ENCODE results near the gene C11orf68.
"Not testable (repeated sequence)": the region's sequence is repeated elsewhere in the genome, so short reads cannot be mapped to it uniquely, and the experiment has no call there.

C11orf68 gene

DNA sequence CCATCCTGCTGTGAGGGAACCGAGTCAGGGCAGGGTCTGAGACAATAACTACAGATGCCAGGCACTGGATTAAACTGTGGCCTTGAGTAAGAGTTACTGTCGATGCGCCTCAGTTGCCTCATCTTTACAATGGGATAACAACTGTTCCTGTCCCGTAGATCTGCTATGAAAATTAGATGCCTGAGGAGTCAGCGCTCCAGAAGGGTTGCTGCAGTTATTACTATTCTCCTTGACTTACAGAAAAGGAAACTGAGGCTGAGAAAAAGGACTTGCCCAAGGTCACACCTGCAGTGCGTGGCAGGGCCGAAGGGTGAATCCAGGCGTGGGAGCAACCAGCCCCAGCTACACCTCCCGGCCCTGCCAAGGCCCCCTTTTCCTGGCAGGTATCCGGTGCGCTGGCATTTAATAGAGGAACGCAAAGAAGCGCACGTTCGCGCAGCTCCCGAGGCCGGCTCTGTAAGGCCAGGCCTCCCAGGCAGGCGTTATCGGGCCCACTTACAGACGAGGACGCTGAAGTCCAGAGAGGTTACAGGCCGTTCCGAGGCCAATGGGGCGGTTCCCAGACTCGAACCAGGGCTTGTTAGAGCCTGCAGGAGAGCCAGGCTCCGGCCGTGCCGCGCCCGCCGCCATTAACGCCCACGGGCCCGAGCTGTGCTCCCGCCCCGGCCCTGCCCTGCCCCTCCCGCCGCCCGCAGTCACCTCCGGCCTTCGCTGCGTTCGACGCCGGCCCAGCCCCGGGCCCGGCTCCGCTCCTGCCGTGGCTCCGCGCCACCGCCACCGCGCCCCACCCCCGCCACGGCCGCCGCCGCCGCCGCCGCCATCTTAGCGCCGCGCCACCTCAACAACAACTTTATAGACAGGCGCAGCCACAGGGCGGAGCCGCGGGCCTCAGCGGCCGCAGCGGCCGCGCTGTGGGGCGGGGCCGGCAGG lies at the start of gene C11orf68:
TSS of gene C11orf68 (minus strand) at position 852 of the 930 bp plus-strand sequence. CDS start at position 821, 31 bp downstream.
- no peak for DNase-seq (ENCODE audit: low spot score)

DNA sequence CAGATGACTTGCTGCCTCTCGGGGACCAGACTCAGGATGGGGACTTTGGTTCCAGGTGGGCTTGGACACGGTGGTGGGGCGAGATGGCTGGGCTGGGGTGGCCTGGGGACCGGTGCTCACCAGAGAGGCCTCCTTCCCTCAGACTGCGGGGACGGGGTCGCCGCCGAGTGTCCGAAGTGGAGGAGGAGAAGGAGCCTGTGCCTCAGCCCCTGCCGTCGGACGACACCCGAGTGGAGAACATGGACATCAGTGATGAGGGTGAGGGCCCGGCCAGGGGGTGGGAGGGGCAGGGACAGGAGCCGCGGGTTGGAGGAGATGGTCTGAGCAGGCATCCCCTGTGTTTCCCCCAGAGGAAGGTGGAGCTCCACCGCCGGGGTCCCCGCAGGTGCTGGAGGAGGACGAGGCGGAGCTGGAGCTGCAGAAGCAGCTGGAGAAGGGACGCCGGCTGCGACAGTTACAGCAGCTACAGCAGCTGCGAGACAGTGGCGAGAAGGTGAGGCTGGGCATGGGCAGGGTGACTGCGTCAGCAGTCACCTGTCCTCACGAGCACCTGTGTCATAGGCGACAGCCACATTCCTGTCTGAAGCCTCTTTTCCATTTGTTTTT lies 48.6 kb upstream of the C11orf68 start:
- no peak for DNase-seq (ENCODE audit: low spot score)

DNA sequence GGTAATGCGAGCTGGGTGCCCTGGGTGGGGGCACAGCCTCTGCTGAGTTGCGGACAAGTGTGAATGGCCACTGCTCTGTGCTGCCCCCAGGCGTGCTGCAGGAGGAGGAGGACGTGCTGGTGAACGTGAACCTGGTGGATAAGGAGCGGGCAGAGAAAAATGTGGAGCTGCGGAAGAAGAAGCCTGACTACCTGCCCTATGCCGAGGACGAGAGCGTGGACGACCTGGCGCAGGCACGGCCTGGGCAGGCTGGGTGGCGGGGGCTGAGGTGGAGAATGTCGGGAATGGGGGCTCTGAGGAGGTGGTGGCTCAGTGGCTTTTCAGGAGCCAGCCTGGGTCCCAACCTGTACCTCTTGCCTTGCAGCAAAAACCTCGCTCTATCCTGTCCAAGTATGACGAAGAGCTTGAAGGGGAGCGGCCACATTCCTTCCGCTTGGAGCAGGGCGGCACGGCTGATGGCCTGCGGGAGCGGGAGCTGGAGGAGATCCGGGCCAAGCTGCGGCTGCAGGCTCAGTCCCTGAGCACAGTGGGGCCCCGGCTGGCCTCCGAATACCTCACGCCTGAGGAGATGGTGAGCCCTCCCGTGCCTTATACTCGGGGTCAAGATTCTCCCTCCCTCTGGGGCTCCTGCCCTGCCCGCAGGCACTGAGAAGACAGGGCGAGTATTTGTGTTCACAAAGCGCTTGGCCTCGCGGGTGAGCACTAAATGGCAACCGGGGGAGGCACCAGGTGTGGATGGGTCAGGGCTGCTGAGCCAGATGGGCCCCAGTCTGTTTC lies 47.3 kb upstream of the C11orf68 start:
- no peak for DNase-seq (ENCODE audit: low spot score)

DNA sequence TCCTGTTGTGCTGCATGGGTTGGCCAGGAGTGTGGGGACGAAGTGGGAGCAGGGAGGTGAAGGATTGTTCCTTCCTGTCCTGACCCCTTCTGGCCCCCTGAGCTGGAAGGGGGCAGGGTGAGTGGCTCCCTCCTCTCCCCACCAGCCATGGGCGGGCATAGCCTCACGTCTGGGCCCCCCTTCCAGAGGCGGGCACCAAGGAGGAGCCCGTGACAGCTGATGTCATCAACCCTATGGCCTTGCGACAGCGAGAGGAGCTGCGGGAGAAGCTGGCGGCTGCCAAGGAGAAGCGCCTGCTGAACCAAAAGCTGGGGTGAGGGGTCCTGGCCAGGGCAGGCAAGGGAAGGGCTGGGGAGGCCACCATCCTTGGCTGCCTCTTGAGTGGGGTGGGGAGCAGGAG lies 46.0 kb upstream of the C11orf68 start:
- no peak for DNase-seq (ENCODE audit: low spot score)

DNA sequence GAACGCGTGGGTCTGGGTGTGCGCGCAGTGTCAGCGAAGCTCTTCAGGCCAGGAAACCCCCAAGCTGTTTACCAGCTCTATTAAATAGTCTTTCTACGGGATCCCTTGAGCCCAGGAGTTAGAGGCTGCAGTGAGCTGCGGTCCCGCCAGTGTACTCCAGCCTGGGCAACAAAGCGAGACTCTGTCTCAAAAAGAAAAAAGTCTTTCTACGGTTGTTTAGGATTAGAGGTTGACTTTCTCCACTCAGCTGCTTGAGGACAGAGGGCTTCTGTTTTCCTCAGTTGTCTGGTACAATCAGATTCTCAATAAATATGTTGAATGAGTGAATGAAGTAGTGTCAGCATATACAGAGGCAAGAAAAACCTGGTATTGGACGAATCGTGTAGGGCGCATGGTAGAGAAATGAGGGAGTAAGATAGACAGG lies 43.3 kb upstream of the C11orf68 start:
- DNase-seq (ENCODE audit: low spot score) = no peak

DNA sequence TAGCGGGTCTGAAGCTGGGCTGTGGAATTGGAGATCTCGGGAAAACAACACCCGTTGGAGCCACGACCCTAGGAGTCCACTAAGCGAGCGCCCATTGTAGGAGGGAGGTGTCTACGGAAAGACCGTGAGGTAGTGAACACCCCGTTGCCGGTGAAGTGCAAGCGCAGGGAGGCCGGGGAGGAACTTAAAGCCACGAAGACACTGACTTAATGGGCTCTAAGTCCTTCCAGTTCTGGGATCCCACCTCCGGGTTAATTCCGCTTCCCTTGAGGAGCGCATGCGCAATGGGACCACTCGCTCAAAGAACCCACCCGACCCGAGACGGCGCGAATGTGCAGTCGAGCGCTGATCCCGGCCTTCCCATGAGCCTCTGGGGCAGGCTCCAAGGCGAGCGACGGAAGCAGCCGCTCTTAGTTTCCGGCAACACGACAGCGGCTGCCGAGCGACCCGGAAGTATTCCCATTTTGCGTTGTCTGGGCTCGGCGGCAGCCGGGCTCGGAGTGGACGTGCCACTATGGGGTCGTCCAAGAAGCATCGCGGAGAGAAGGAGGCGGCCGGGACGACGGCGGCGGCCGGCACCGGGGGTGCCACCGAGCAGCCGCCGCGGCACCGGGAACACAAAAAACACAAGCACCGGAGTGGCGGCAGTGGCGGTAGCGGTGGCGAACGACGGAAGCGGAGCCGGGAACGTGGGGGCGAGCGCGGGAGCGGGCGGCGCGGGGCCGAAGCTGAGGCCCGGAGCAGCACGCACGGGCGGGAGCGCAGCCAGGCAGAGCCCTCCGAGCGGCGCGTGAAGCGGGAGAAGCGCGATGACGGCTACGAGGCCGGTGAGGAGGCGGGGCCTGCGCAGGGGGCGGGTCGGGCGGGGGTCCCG lies 42.6 kb upstream of the C11orf68 start, which contains the start of gene SART1:
TSS of gene SART1 (plus strand) at position 468 of the 874 bp plus-strand sequence. CDS start at position 515, 47 bp downstream.
- DNase-seq (ENCODE audit: low spot score) = peak; percentile 97

DNA sequence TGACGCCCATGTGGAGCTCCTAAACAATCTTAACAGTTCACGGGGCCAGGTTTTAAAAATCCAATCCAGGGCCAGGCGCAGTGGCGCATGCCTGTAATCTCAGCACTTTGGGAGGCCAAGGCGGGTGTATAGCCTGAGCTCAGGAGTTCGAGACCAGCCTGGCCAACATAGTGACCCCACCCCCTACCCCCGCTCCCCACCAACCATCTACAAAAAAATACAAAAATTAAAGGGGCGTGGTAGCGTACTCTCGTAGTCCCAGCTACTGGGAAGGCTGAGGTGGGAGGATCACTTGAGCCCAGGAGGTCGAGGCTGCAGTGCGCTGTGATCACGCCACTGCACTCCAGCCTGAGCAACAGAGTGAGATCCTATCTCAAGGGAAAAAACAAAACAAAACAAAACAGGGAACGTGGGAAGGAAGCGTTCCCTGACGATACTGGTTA lies 42.0 kb upstream of the C11orf68 start:
- DNase-seq (ENCODE audit: low spot score) = no peak

DNA sequence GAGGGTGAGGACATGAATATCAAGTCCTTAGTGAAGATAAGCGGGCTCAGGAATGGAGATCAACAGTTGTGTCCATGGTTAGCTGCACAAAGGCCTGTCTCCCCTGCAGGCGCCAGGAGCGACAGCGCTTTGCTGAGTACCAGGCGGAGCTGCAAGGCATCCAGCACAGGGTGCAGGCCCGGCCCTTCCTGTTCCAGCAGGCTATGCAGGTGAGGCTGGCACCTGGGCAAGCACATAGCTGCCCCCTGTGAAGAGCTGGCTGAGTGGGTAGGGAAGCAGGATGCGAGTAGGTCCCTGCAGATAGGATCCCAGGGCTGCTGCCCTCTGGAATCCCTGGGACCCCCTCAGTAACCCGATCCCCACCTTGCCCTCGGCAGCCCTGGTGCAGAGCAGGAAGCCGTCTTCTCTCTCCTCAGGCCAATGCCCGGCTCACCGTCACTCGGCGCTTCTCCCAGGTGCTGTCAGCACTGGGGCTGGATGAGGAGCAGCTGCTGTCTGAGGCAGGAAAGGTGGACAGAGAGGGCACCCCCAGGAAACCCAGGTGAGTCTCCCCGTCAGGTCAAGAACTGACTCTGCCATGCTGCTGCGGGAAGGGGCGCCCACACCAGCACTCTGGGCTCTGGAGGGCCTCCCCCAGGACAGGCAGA lies 40.0 kb upstream of the C11orf68 start:
- DNase-seq (ENCODE audit: low spot score) = no peak

DNA sequence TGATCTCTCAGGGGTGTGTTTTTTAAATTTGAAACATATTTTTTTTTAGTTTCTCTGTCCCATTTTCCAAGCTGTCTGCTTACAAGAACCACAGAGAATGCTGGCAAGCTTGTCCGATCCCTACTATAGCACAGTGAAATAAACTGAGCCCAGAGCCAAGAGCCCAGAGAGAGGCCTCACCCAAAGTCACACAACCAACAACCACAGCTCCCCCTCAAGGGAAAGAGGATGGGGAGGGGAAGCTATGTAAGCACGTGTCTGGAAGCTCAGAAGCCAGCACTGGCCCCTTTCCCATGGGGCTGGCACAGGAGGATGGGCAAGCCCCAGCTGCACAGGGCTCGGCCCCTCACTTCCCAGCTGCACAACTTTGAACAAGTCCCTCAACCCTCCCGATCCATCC lies 39.4 kb upstream of the C11orf68 start:
- DNase-seq (ENCODE audit: low spot score) = no peak

DNA sequence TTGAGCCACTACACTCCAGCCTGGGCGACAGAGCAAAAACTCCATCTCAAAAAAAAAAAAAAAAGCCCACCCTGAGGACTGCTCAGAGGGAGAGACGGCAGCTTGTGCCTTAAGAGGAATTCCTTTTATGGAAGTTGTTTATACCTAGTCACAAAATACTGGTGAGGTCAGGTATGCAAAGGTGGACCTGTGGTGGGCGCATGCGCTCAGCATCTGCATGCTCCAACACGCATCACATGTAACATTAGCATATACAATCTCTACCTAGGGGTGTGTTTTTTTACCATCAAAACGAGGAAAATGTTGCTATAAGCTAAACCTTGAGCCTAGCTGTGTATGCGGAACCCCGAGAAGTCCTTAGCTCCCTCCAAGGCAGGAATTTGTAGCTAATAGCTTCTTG lies 35.9 kb upstream of the C11orf68 start:
- DNase-seq (ENCODE audit: low spot score) = no peak

DNA sequence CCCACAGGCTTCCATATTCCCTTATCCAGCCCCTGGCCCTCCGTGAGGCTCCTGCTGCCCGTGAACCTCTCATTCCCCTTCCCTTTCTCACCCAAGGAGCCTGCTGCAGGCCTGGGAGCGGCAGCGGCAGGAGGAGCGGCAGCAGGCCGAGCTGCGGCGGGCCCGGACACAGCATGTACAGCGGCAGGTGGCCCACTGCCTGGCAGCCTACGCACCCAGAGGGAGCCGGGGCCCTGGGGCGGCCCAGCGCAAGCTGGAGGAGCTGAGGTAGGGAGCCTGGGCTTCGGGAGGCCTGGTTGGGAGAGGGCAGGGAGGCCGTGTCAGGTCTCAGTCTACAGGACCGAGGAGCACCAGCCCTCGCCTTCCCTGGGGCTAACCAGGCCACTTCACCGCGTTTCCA lies 34.6 kb upstream of the C11orf68 start:
- DNase-seq (ENCODE audit: low spot score) = no peak

DNA sequence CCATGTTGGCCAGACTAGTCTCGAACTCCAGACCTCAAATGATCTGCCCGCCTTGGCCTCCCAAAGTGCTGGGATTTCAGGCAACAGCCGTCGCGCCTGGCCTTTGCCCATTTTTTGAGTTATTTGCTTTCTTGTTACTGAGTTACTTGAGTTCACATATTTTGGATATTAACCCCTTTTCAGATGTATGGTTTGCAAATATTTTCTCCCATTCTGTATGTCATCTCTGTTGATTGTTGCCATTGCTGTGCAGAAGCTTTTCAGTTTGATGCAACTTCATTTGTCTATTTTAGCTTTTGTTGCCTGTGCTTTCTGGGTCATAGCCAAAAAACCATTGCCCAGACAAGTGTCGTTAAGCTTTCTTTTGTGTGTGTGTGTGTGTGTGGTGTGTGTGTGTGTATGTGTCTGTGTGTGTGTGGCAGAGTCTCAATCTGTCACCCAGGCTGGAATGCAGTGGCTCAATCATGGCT lies 33.2 kb upstream of the C11orf68 start:
- no peak for DNase-seq (ENCODE audit: low spot score)

DNA sequence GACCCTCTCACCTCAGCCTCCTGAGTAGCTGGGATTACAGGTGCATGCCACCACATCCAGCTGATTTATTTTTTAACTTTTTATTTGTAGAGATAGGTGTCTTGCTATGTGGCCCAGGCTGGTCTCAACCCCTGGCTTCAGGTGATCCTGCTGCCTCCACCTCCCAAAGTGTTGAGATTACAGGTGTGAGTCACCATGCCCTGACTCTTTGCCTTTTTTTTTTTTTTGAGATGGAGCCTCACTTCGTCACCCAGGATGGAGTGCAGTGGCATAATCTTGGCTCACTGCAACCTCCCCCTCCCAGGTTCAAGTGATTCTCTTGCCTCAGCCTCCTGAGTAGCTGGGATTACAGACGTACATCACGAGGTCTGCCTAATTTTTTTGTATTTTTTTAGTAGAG lies 32.8 kb upstream of the C11orf68 start:
- not testable (repeated sequence) for DNase-seq (ENCODE audit: low spot score)

DNA sequence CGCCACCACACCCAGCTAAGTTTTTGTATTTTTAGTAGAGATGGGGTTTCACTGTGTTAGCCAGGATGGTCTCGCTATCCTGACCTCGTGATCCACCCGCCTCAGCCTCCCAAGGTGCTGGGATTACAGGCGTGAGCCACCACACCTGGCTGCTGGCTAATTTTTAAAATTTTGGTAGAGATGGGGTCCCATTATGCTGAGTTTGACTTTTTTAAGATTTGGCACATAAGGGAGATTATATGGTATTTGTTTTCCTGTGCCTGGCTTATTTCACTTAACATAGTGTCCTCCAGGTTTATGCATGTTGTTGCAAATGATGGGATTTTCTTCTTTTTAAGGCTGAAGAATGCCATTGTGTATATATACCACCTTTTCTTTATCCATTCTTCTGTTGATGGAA lies 31.8 kb upstream of the C11orf68 start:
- DNase-seq (ENCODE audit: low spot score) = not testable (repeated sequence)

DNA sequence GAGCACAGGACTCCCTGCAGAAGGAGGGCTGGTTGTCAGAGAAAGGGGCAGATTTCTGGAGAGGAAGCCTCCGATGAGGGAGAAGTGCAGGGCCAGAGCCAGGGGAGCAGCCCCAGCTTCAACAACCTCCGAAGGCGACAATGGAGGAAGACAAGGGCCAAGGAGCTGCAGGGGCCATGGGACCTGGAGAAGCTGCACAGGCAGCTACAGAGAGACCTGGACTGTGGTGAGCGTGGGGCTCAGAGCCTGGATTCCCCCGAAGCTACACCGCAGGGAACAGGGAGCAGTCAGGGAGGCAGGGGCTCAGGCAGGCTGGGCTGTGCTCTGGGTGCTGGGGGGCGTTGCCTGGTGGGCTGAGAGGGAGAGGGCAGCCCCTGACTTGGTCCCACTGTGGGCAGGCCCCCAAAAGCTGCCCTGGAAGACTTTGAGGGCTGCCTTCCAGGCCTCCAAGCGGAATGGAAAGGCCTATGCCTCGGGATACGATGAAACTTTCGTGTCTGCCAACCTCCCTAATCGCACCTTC lies 28.8 kb upstream of the C11orf68 start:
- no peak for DNase-seq (ENCODE audit: low spot score)

DNA sequence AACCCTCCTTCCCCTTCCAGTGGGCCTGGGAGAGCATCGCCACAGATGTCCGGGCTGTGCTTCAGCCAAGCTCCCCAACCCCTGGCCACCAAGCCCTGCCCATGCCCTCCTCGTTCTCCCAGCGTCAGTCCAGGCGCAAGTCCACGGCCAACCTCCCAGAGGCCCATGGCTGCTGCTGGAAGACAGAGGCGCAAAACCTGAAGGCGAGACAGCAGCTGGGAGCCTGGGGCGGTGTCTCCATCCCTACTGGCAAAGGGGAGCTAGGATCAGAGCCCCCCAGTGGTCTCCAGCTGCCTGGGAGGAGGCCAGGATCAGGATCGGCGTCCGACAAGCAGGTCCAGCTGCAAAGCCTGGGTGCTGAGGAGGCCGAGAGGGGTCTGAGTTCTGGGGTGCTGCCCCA lies 28.3 kb upstream of the C11orf68 start:
- DNase-seq (ENCODE audit: low spot score) = no peak

DNA sequence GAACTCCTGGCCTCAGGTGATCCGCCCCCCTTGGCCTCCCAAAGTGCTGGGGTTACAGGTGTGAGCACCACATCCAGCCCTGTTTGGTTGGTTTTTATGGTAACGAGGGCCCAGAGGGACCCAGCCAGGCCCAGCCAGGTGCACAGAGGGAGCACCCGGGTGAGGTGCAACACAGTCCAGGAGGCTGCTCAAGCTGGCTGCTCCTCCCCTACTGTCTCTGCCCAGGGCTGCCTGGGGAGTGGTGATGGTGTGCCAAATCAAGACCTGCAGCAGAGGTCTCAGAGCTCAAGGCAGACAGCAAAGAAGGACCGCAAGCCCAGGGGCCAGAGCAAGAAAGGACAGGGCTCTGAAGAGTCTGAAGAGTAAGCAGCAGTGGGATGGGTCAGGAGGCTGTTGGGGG lies 27.8 kb upstream of the C11orf68 start:
- no peak for DNase-seq (ENCODE audit: low spot score)

DNA sequence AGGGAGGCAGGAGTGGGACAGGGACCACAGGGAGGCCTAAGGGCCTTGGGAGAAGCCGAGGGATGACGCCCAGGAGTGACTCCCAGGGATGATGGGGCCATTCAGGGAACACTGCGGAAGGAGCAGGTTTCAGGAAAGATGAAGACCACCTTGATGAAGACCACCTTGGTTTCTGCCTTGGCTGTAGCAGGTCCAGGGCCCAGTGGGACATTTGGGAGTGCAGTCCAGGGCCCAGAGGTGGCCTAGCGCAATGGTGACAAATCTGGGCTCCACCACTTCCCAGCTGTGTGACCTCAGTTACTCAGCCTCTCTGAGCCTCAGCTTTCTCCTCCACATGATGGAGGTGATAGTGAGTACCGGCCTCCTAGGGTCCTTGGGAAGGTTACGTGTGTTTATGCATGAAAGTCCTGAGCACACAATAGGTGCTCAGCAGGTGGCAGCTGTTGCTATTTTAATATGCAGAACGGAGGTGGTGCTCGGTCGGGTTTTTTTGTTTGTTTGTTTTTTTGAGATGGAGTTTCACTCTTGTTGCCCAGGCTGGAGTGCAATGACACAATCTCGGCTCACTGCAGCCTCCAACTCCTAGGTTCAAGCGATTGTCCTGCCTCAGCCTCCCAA lies 27.2 kb upstream of the C11orf68 start:
- DNase-seq (ENCODE audit: low spot score) = no peak

DNA sequence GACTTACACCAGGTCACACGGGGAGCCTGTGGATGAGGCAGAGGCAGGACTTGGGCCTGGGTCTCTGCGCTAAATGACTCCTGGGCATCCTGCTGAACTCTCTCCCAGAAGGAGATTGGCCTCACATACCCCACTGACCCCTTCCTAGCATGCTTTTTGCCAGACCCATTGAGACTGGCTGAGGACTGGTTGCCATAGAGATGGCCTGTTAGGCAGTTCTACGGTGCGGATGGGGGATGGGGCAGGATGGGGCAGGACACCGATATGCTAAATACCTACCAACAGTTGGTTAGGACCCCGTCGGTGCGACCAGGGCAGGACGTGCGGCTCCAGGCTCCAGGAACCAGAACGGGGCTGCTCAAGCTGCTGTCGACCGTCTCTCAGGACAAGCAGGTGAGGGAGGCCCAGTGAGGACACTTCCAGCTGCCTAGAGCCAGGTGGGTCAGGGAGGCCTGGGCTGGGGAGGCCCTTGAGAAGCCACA lies 26.6 kb upstream of the C11orf68 start, which contains the start of gene TSGA10IP:
TSS of gene TSGA10IP (plus strand) at position 51 of the 482 bp plus-strand sequence. CDS start at position 247, 196 bp downstream.
- no peak for DNase-seq (ENCODE audit: low spot score)

DNA sequence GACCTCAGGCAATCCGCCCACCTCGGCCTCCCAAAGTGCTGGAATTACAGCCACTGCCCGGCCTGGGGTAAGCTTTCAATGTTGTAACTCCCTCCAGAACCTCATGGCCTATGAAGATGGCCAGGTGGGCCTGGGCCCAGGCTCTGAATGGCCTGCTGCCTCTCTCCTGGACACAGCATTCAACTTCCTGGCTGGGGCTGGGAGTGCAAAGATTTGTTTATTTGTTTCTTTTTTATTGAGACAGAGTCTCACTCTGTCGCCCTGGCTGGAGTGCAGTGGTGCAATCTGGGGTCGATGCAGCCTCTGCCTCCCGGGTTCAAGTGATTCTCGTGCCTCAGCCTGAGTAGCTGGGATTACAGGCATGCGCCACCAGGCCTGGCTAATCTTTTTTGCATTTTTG lies 25.9 kb upstream of the C11orf68 start:
- no peak for DNase-seq (ENCODE audit: low spot score)

Measured in kidney capillary endothelial cell (primary cell).